Mesenchymal stem cell (in vitro differentiated cells and primary cell): ENCODE results near the gene HAUS8.

Experiments used
- DNase-seq: peaks from one replicate; pipeline ENCODE4 v3.0.0-alpha.2; 2013
- H2AFZ ChIP-seq: one replicate; pipeline ENCODE4 v1.6.1; 2013; ENCODE audit warnings: low read depth, mild to moderate bottlenecking, control low read depth, inconsistent platforms, low read length, moderate library complexity
- H2AK5ac ChIP-seq: 2 replicates; pipeline ENCODE4 v1.6.1; 2013; ENCODE audit warnings: low read length, moderate library complexity, mild to moderate bottlenecking, inconsistent platforms; ENCODE audit not compliant: severe bottlenecking
- H2BK120ac ChIP-seq: one replicate; pipeline ENCODE4 v1.6.1; 2013; ENCODE audit warnings: low read depth, mild to moderate bottlenecking, inconsistent platforms, low read length, moderate library complexity
- H2BK12ac ChIP-seq, 2 experiments: one replicate each; pipeline ENCODE4 v1.6.1; 2013; ENCODE audit warnings: inconsistent platforms in 2 of 2, low read length in 2 of 2, mild to moderate bottlenecking in 2 of 2, moderate library complexity in 2 of 2, control low read depth in 1 of 2
- H2BK15ac ChIP-seq: one replicate; pipeline ENCODE4 v1.6.1; 2013; ENCODE audit warnings: mild to moderate bottlenecking, low read depth, inconsistent platforms; ENCODE audit not compliant: poor library complexity, severe bottlenecking
- H2BK5ac ChIP-seq: 2 replicates; pipeline ENCODE4 v1.6.1; 2013; ENCODE audit warnings: low read depth, mild to moderate bottlenecking, low read length, control low read depth, inconsistent platforms; ENCODE audit not compliant: poor library complexity, severe bottlenecking
- H3K14ac ChIP-seq, 2 experiments: one replicate each; pipeline ENCODE4 v1.6.1; 2013; ENCODE audit warnings: inconsistent platforms in 2 of 2, low read length in 2 of 2, control low read depth in 1 of 2, mild to moderate bottlenecking in 1 of 2, moderate library complexity in 1 of 2
- H3K18ac ChIP-seq, 2 experiments: one replicate each; pipeline ENCODE4 v1.6.1; 2013; ENCODE audit warnings: inconsistent platforms in 2 of 2, low read length in 2 of 2, control low read depth in 1 of 2, low read depth in 1 of 2, mild to moderate bottlenecking in 1 of 2
- H3K23ac ChIP-seq, 2 experiments: one replicate each; pipeline ENCODE4 v1.6.1; 2013; ENCODE audit warnings: inconsistent platforms in 2 of 2, low read length in 2 of 2, mild to moderate bottlenecking in 2 of 2, moderate library complexity in 2 of 2, control low read depth in 1 of 2
- H3K27ac ChIP-seq: 2 replicates; pipeline ENCODE4 v1.5.1; 2013; ENCODE audit warnings: mild to moderate bottlenecking, moderate library complexity, low read length, control low read depth, inconsistent platforms; ENCODE audit not compliant: poor library complexity, severe bottlenecking
- H3K27me3 ChIP-seq, 2 experiments: 2 replicates each; pipeline versions ENCODE4 v1.6.1 to v1.7.0; 2013; ENCODE audit warnings: low read length in 2 of 2, mild to moderate bottlenecking in 2 of 2, moderate library complexity in 2 of 2, control low read depth in 1 of 2, inconsistent platforms in 1 of 2; ENCODE audit not compliant: control insufficient read depth in 1 of 2, insufficient read depth in 1 of 2
- H3K36me3 ChIP-seq, 2 experiments: 2 replicates each; pipeline versions ENCODE4 v1.6.1 to v1.7.0; 2013; ENCODE audit warnings: low read length in 2 of 2, control low read depth in 1 of 2, inconsistent platforms in 1 of 2, low read depth in 1 of 2, mild to moderate bottlenecking in 1 of 2; ENCODE audit not compliant: insufficient read depth in 2 of 2, control insufficient read depth in 1 of 2
- H3K4ac ChIP-seq, 2 experiments: one replicate each; pipeline ENCODE4 v1.6.1; 2013; ENCODE audit warnings: inconsistent platforms in 2 of 2, low read length in 2 of 2, mild to moderate bottlenecking in 2 of 2, moderate library complexity in 2 of 2, control low read depth in 1 of 2, low read depth in 1 of 2
- H3K4me1 ChIP-seq: 2 replicates; pipeline ENCODE4 v1.6.1; 2013; ENCODE audit warnings: low read depth, low read length, control low read depth; ENCODE audit not compliant: control insufficient read depth, insufficient read depth
- H3K4me2 ChIP-seq: 2 replicates; pipeline ENCODE4 v1.6.1; 2013; ENCODE audit warnings: low read length, mild to moderate bottlenecking, inconsistent platforms; ENCODE audit not compliant: poor library complexity, severe bottlenecking
- H3K4me3 ChIP-seq, 2 experiments: 2 replicates each; pipeline versions ENCODE4 v1.5.1 to v1.7.0; 2013; ENCODE audit warnings: low read length in 2 of 2, mild to moderate bottlenecking in 2 of 2, control low read depth in 1 of 2, low read depth in 1 of 2; ENCODE audit not compliant: insufficient read depth in 1 of 2
- H3K79me1 ChIP-seq: replicated peaks from 2 replicates; pipeline ENCODE4 v1.6.1; 2013; ENCODE audit warnings: mild to moderate bottlenecking, control low read depth, low read length, inconsistent platforms; ENCODE audit not compliant: poor library complexity, severe bottlenecking
- H3K9ac ChIP-seq: 2 replicates; pipeline ENCODE4 v1.7.0; 2013; ENCODE audit warnings: mild to moderate bottlenecking, low read length, moderate library complexity
- H3K9me3 ChIP-seq: 2 replicates; pipeline ENCODE4 v1.7.0; 2013; ENCODE audit warnings: mild to moderate bottlenecking, low read length; ENCODE audit not compliant: control insufficient read depth
- H4K8ac ChIP-seq: one replicate; pipeline ENCODE4 v1.6.1; 2013; ENCODE audit warnings: inconsistent platforms, mild to moderate bottlenecking, low read length, moderate library complexity
- H4K91ac ChIP-seq: one replicate; pipeline ENCODE4 v1.6.1; 2013; ENCODE audit warnings: mild to moderate bottlenecking, low read length, inconsistent platforms
- WGBS: methylation state at CpG from one replicate; pipeline ENCODE4 v1.1.7; 2013; ENCODE audit warnings: mixed read lengths; 5-methylcytosine and 5-hydroxymethylcytosine counted together

HAUS8 gene

GRCh38 chr19:17061691-17062090 is 13.6 kb downstream of the HAUS8 start:
- Histone ChIP-seq H4K8ac (no peak overlapping the region), H3K9me3 (peaks cover 23% of the 10 kb centered on the region), H3K9ac (no peak overlapping the region), H3K23ac (peak overlapping the region in 1 of 2 experiments; percentile 50), H3K18ac (no peak overlapping the region), H3K36me3 (peaks cover 28 to 40% of the 10 kb centered on the region in 2 experiments), H2BK15ac (no peak overlapping the region), H3K14ac (no peak overlapping the region), H2AFZ (no peak overlapping the region), H2BK12ac (no peak overlapping the region), H3K4ac (no peak overlapping the region), H3K27ac (no peak overlapping the region), H3K4me3 (no peak overlapping the region), H2AK5ac (no peak overlapping the region), H3K27me3 (no peaks in the 10 kb centered on the region), H2BK5ac (no peak overlapping the region), H4K91ac (no peak overlapping the region), H2BK120ac (no peak overlapping the region), H3K79me1 (peaks cover 29% of the 10 kb centered on the region), H3K4me1 (no peaks in the 10 kb centered on the region), H3K4me2 (no peak overlapping the region)
- 94% methylated on average over 5 of the region's 7 CpGs for WGBS
- DNase-seq, result no peak

DNA sequence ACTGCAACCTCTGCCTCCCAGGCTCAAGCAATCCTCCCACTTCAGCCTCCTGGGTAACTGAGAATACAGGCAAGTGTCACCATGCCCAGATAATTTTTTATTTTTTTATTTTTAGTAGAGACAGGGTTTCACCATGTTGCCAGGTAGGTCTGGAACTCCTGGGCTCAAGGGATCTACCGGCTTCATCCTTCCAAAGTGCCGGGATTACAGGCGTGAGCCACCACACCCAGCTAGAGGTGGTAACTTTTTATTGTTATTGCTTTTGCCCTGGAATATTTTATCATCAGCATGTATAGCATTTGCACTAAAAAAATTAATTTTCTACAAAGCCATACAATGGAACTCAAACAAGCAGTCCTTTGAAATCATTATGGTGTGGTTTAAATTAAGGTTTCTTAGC is 14.0 kb downstream of the HAUS8 start:
- Histone ChIP-seq H3K36me3 (peaks cover 25 to 38% of the 10 kb centered on the region in 2 experiments), H3K4me2 (no peak overlapping the region), H2BK12ac (no peak overlapping the region), H3K27ac (no peak overlapping the region), H2BK120ac (no peak overlapping the region), H3K4ac (no peak overlapping the region), H3K9ac (no peak overlapping the region), H3K4me3 (no peak overlapping the region), H4K8ac (no peak overlapping the region), H3K27me3 (no peaks in the 10 kb centered on the region), H3K23ac (no peak overlapping the region), H2AK5ac (no peak overlapping the region), H3K79me1 (peaks cover 27% of the 10 kb centered on the region), H3K14ac (no peak overlapping the region), H4K91ac (no peak overlapping the region), H2AFZ (no peak overlapping the region), H3K18ac (no peak overlapping the region), H3K4me1 (no peaks in the 10 kb centered on the region), H2BK5ac (no peak overlapping the region), H2BK15ac (no peak overlapping the region), H3K9me3 (peaks cover 23% of the 10 kb centered on the region)
- DNase-seq, result no peak
- no CpG with 5 or more reads among the region's 3 CpGs for WGBS

- no peak overlapping the region for H3K4me3 ChIP-seq
These were observed 14.4 kb downstream of the HAUS8 start for GRCh38 chr19:17060802-17061201.

GRCh38 chr19:17058236-17058635 is 17.0 kb downstream of the HAUS8 start:
- Histone ChIP-seq H2BK12ac (no peak overlapping the region), H2AFZ (no peak overlapping the region), H3K14ac (no peak overlapping the region), H2BK15ac (no peak overlapping the region), H3K18ac (no peak overlapping the region), H3K9ac (no peak overlapping the region), H3K4me1 (no peaks in the 10 kb centered on the region), H4K91ac (no peak overlapping the region), H4K8ac (no peak overlapping the region), H3K23ac (no peak overlapping the region), H3K36me3 (peaks cover 41 to 49% of the 10 kb centered on the region in 2 experiments), H2BK5ac (no peak overlapping the region), H2AK5ac (no peak overlapping the region), H3K27ac (no peak overlapping the region), H3K4me2 (no peak overlapping the region), H3K4ac (no peak overlapping the region), H3K9me3 (peaks cover 23% of the 10 kb centered on the region), H3K4me3 (peak overlapping the region in 1 of 2 experiments; percentile 4), H3K79me1 (peaks cover 21% of the 10 kb centered on the region), H2BK120ac (no peak overlapping the region), H3K27me3 (no peaks in the 10 kb centered on the region)
- peak; percentile 32 for DNase-seq
- WGBS, result 100% methylated on average over 8 of the region's 8 CpGs

More at GRCh38 chr19:17060802-17061201, 14.4 kb downstream of the HAUS8 start:
- Histone ChIP-seq H3K27ac (no peak overlapping the region), H2BK15ac (no peak overlapping the region), H3K27me3 (no peaks in the 10 kb centered on the region), H4K8ac (no peak overlapping the region), H2BK12ac (no peak overlapping the region), H2AFZ (no peak overlapping the region), H3K79me1 (peaks cover 27% of the 10 kb centered on the region), H3K4me2 (no peak overlapping the region), H2BK5ac (no peak overlapping the region), H2AK5ac (no peak overlapping the region), H3K4me1 (no peaks in the 10 kb centered on the region), H3K9ac (no peak overlapping the region), H4K91ac (no peak overlapping the region), H2BK120ac (no peak overlapping the region), H3K14ac (no peak overlapping the region), H3K9me3 (peaks cover 23% of the 10 kb centered on the region), H3K23ac (no peak overlapping the region), H3K36me3 (peaks cover 29 to 40% of the 10 kb centered on the region in 2 experiments), H3K18ac (no peak overlapping the region), H3K4ac (no peak overlapping the region)
- DNase-seq, result no peak
- 99% methylated on average over 3 of the region's 3 CpGs for WGBS
